ENCODE data around the gene MAPKAPK2. TPM values are rescaled to one million over a fixed set of nuclear protein-coding genes. Genes with fewer than 3 reads are reported as not detected.

Gene MAPKAPK2
- total RNA-seq, 4 donors from 2014 or later, result 37.8 to 70.1 (median 61.7) TPM

DNA sequence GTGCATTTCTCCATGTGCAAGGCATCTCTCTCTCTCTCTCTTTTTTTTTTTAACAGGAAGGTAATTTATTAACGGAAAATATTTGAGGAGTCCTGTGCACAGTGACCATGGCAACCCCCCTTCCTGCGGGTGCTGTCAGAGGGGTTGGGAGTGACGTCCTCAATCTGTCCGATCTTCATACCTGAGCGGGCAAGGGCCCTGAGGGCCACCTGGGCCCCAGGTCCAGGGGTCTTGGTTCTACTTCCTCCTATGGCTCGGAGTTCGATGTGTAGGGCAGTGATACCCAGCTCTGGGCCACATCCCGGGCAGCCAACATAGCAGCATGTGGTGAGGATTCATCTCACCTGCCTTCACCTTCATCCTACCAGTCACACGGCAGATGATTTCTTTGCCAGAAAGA lies 11.0 kb downstream of the MAPKAPK2 start:
- TF ChIP-seq POLR2A (IDR thresholded peaks at IDR 0.05; ENCODE audit: low read depth) (no peak), EP300 (IDR thresholded peaks at IDR 0.05) (no peak), POLR2AphosphoS5 (IDR thresholded peaks at IDR 0.05) (no peak)
- TF ChIP-seq, protein P1, sequence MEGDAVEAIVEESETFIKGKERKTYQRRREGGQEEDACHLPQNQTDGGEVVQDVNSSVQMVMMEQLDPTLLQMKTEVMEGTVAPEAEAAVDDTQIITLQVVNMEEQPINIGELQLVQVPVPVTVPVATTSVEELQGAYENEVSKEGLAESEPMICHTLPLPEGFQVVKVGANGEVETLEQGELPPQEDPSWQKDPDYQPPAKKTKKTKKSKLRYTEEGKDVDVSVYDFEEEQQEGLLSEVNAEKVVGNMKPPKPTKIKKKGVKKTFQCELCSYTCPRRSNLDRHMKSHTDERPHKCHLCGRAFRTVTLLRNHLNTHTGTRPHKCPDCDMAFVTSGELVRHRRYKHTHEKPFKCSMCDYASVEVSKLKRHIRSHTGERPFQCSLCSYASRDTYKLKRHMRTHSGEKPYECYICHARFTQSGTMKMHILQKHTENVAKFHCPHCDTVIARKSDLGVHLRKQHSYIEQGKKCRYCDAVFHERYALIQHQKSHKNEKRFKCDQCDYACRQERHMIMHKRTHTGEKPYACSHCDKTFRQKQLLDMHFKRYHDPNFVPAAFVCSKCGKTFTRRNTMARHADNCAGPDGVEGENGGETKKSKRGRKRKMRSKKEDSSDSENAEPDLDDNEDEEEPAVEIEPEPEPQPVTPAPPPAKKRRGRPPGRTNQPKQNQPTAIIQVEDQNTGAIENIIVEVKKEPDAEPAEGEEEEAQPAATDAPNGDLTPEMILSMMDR (IDR thresholded peaks at IDR 0.05), result no peak
- Histone ChIP-seq H3K9me3 (no peaks in the 10 kb centered on the region), H3K4me1 (peaks cover 87 to 100% (median 99%) of the 10 kb centered on the region in 4 donors), H3K36me3 (peaks cover 0 to 10% (median 2%) of the 10 kb centered on the region in 4 donors), H3K27ac (replicated peaks in 1 of 4) (peak overlapping the region in 1 of 4 donors; percentile 16), H3K27me3 (no peaks in the 10 kb centered on the region), H3K4me3 (no peak overlapping the region)
- WGBS, result 86% methylated on average over 9 of the region's 9 CpGs
- intact Hi-C loops (cut with DNase I), result no loop called here
- DNase-seq (ENCODE audit: extremely low spot score), result no peak

DNA sequence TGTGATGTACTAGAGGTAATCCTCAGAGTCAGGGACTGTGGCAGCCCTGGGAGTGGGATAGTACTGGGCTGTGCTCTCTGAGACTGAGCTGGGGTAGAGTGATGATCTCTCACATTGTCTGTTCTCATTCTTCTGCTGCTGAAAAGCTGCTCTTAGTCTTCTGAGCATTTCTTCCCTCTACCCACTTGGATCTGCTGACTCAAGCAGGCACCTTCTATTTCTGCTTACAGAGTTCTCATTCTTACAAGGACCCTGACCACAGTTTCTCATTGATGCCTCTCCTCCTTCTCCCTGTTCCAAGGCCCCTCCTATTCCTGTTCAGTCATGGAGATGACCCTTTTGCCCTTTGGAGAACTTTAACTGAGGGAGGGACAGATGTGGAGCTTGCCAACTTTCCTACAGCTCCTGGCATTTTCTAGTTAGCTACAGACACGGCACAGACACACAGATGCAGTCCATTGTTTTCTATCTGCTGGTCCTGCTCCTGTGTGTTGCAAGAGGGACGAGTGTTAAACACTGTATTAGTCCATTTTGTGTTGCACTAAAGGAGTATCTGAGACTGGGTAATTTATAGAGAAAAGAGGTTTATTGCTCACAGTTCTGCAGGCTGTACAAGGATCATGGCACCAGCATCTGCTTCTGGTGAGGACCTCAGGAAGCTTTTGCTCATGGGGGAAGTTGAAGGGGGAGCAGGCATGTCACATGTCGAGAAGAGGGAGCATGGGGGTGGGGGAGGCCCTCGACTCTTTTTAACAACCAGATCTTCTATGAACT lies 12.3 kb downstream of the MAPKAPK2 start:
- Histone ChIP-seq H3K27ac (replicated peaks in 1 of 4) (peak overlapping the region in 2 of 4 donors; percentile 16 to 39), H3K36me3 (peaks cover 0 to 10% (median 2%) of the 10 kb centered on the region in 4 donors), H3K4me1 (peaks cover 84 to 98% (median 97%) of the 10 kb centered on the region in 4 donors), H3K27me3 (no peaks in the 10 kb centered on the region), H3K4me3 (no peak overlapping the region), H3K9me3 (no peaks in the 10 kb centered on the region)
- intact Hi-C loops (cut with DNase I), result no loop called here
- DNase-seq (ENCODE audit: extremely low spot score), result no peak
- 63% methylated on average over 4 of the region's 4 CpGs for WGBS
- TF ChIP-seq, protein P1 (IDR thresholded peaks at IDR 0.05), result no peak
- TF ChIP-seq EP300 (IDR thresholded peaks at IDR 0.05) (no peak), POLR2AphosphoS5 (IDR thresholded peaks at IDR 0.05) (no peak), POLR2A (IDR thresholded peaks at IDR 0.05; ENCODE audit: low read depth) (no peak)

DNA sequence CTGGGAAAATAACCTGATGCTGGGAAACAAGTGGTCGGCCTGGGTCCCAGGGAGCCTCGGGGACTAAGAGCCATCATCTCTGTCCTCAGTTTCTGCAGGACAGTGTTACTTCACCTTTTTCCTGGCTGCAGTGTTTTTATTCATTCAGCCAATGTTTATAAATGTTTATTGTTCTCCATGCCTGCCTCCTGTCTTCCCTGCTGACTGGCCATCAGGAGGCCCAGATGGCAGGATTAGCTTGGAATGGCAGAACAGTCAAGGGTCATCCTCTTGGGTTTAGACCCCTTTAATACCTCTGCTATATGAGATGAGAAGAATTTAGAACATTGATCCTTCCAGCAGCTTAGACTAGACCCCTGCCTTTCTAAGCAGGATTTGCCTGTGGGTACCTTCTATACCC lies 13.3 kb downstream of the MAPKAPK2 start:
- intact Hi-C loops (cut with DNase I), result no loop called here
- Histone ChIP-seq H3K4me1 (peaks cover 84 to 98% (median 97%) of the 10 kb centered on the region in 4 donors), H3K27ac (replicated peaks in 1 of 4) (no peak overlapping the region), H3K36me3 (peaks cover 0 to 12% (median 5%) of the 10 kb centered on the region in 4 donors), H3K4me3 (no peak overlapping the region), H3K27me3 (no peaks in the 10 kb centered on the region), H3K9me3 (no peaks in the 10 kb centered on the region)
- WGBS, result 78% methylated on average over 2 of the region's 2 CpGs
- no peak for DNase-seq (ENCODE audit: extremely low spot score)
- TF ChIP-seq, protein P1 (IDR thresholded peaks at IDR 0.05), result no peak
- no peak for TF ChIP-seq POLR2AphosphoS5 (IDR thresholded peaks at IDR 0.05)
- no peak for TF ChIP-seq POLR2A (IDR thresholded peaks at IDR 0.05; ENCODE audit: low read depth)
- TF ChIP-seq EP300 (IDR thresholded peaks at IDR 0.05), result no peak

DNA sequence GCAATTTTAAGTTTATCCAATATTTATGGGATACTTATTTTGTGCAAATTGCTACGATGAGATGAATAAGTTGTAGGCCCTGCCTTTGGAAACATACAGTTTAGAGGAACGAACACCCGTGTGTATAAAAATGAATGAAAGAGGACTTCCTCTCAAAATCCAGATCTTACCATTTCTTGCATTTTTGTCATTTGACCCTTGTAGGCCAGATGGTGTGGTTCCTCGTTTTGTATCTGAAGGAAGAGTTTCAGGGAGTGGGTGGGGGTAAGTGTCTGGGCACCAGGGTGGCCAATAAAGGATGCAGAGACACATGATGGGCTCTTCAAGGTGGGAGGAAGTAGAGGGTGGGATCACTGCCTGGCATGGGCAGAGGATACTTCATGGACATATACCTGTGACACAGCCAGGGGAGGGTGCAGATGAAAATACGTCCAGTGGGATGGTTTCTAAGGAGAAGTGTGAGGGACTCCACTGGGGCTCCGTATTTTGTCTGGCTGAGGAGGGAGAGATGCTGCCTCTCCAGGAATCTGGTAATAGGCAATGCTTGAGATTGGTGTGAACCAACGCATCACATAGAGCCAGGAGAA lies 14.4 kb downstream of the MAPKAPK2 start:
- H3K9me3 ChIP-seq, result no peaks in the 10 kb centered on the region
- peaks cover 0 to 12% (median 5%) of the 10 kb centered on the region in 4 donors for H3K36me3 ChIP-seq
- intact Hi-C loops (cut with DNase I), result no loop called here
- H3K27ac ChIP-seq (replicated peaks in 1 of 4), result peak overlapping the region; percentile 19 to 52 (median 38)
- WGBS, result 75% methylated on average over 7 of the region's 7 CpGs
- TF ChIP-seq POLR2A (IDR thresholded peaks at IDR 0.05; ENCODE audit: low read depth) (no peak), EP300 (IDR thresholded peaks at IDR 0.05) (no peak), POLR2AphosphoS5 (IDR thresholded peaks at IDR 0.05) (no peak)
- TF ChIP-seq, protein P1 (IDR thresholded peaks at IDR 0.05), result no peak
- H3K27me3 ChIP-seq, result no peaks in the 10 kb centered on the region
- H3K4me1 ChIP-seq, result peaks cover 84 to 98% (median 97%) of the 10 kb centered on the region in 4 donors
- H3K4me3 ChIP-seq, result no peak overlapping the region
- DNase-seq (ENCODE audit: extremely low spot score), result no peak
